GM23248 (cell line): Measurements from ENCODE around the gene MRPL58. TPM values are rescaled to one million over a fixed set of nuclear protein-coding genes. Genes with fewer than 3 reads are reported as not detected.

ENCODE experiments used
- DNase-seq: peaks from one replicate; pipeline ENCODE4 v3.0.0-alpha.2; 2015
- H2AFZ ChIP-seq: fragments of 200-600 bp; sonication (generic); 2 replicates; pipeline ENCODE4 v1.6.1; 2016; ENCODE audit warnings: antibody characterized with exemption
- H3F3A ChIP-seq: fragments of 200-600 bp; sonication (generic); 2 replicates; pipeline ENCODE4 v1.6.1; 2016; ENCODE audit warnings: mild to moderate bottlenecking, antibody characterized with exemption, mixed run types; ENCODE audit not compliant: insufficient read depth
- H3K27ac ChIP-seq: fragments of 200-600 bp; sonication (generic); 2 replicates; pipeline ENCODE4 v1.5.1; 2016; ENCODE audit warnings: mild to moderate bottlenecking
- H3K27me3 ChIP-seq: fragments of 200-600 bp; sonication (generic); replicated peaks from 2 replicates; pipeline ENCODE4 v1.6.1; 2016; ENCODE audit warnings: mild to moderate bottlenecking; ENCODE audit not compliant: insufficient read depth
- H3K36me3 ChIP-seq: fragments of 200-600 bp; sonication (generic); 2 replicates; pipeline ENCODE4 v1.6.1; 2016; ENCODE audit warnings: low read depth, mild to moderate bottlenecking
- H3K4me1 ChIP-seq: fragments of 200-600 bp; sonication (generic); 2 replicates; pipeline ENCODE4 v1.6.1; 2016; ENCODE audit warnings: mild to moderate bottlenecking; ENCODE audit not compliant: insufficient read depth
- H3K4me2 ChIP-seq: fragments of 200-600 bp; sonication (generic); one replicate; pipeline ENCODE4 v1.6.1; 2016; ENCODE audit warnings: mild to moderate bottlenecking; ENCODE audit not compliant: unreplicated experiment
- H3K4me3 ChIP-seq: fragments of 200-600 bp; sonication (generic); 2 replicates; pipeline ENCODE4 v1.5.1; 2016; ENCODE audit warnings: mild to moderate bottlenecking
- H3K79me2 ChIP-seq: fragments of 200-600 bp; sonication (generic); 2 replicates; pipeline ENCODE4 v1.6.1; 2016; ENCODE audit warnings: mild to moderate bottlenecking; ENCODE audit not compliant: insufficient read depth
- H3K9ac ChIP-seq: fragments of 200-600 bp; sonication (generic); 2 replicates; pipeline ENCODE4 v1.6.1; 2016; ENCODE audit warnings: mild to moderate bottlenecking
- H3K9me2 ChIP-seq: fragments of 200-600 bp; sonication (generic); 2 replicates; pipeline ENCODE4 v1.6.1; 2016; ENCODE audit warnings: mixed run types, mild to moderate bottlenecking, moderate library complexity; ENCODE audit not compliant: insufficient read depth
- H3K9me3 ChIP-seq: fragments of 200-600 bp; sonication (generic); one replicate; pipeline ENCODE4 v1.6.1; 2017; ENCODE audit warnings: low read depth
- H4K20me1 ChIP-seq: fragments of 200-600 bp; sonication (generic); 2 replicates; pipeline ENCODE4 v1.6.0; 2016; ENCODE audit not compliant: insufficient read depth
- EZH2 ChIP-seq: fragments of 200-600 bp; sonication (generic); IDR thresholded peaks from 2 replicates; pipeline ENCODE4 v1.6.1; 2018; ENCODE audit warnings: antibody characterized with exemption, mild to moderate bottlenecking; ENCODE audit not compliant: insufficient read depth, poor library complexity, severe bottlenecking
- EZH2phosphoT487 ChIP-seq: fragments of 200-600 bp; sonication (generic); IDR thresholded peaks from 2 replicates; pipeline ENCODE4 v1.6.1; 2018; ENCODE audit warnings: antibody characterized with exemption, moderate library complexity, mild to moderate bottlenecking, low read depth; ENCODE audit not compliant: insufficient read depth
- WGBS, 2 experiments: methylation state at CpG; one replicate each; pipeline ENCODE4 v1.1.6; 2015 to 2017; ENCODE audit warnings: low lambda C conversion rate in 2 of 2, low coverage in 1 of 2; ENCODE audit errors: missing lambda C conversion rate in 2 of 2; 5-methylcytosine and 5-hydroxymethylcytosine counted together
- in situ Hi-C: fragments of 300-500 bp; cut with MboI; formaldehyde crosslinking; loops from 2 replicates; pipeline ENCODE4 v1.15.0; 2020
- polyA plus RNA-seq: library from polyadenylated mRNA; unstranded; fragments of >200 nt; fragmentation: Nextera tagmentation; extraction: Ambion mirVana; gene quantifications from 2 replicates; pipeline ENCODE4 v1.2.1, GENCODE V29; 2016
- total RNA-seq: library from RNA; depleted of rRNA; stranded (reverse); fragments of >200 nt; shearing (Covaris generic); gene quantifications from 2 replicates; pipeline ENCODE4 v1.2.3, GENCODE V29; 2014

The MRPL58 gene
- total and polyA plus RNA-seq, 2 experiments from 2014 or later, result 35.6 to 41.5 TPM

DNA sequence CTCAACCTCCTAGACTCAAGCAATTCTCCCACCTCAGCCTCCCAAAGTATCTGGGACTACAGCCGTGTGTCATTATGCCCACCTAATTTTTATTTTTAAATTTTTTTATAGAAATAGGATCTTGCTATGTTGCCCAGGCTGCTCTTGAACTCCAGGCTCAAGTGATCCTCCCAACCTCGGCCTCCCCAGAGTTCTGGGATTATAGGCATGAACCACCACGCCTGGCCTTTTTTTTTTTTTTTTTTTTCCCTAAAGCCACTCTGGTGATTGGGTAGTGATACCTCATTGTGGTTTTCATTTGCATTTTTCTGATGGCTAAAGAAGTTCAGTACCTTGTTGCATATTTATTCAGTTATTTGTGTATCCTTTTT, 26.3 kb upstream of the MRPL58 start:
- WGBS, 2 experiments, result 94 to 97% methylated on average over 3 of the region's 3 CpGs
- no peak overlapping the region for H2AFZ ChIP-seq
- no peak overlapping the region for H3K9ac ChIP-seq

DNA sequence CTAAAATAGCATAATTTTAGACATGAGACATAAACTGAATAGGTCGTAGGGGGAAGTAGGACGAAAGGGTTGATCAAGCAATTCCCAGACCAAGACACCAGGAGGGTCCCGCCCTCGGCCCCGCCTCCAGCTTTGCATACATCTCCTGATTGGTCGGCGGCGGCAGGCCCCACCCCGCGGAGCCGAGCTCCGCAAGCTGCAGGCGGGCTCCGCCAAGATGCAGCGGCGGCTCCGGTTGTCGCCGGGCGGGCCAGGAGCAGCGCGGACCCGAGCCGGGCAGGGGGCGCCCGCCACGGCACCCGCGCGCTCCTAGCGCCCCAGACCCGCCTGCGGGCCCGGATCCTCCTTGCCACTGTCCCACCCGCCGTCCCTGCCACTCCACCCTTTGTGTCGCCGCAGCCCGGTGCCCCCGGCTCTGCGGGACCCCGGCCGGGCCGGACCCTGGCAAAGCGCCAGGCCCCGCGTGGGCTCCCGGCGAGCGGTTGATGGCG, 25.0 kb upstream of the MRPL58 start, which contains the start of gene CDR2L:
Gene CDR2L (plus strand): TSS at position 215 of the 491 bp plus-strand sequence. CDS start 412 bp downstream, outside the sequence.
- DNase-seq, result peak; percentile 98
- TF ChIP-seq EZH2phosphoT487, result no peak
- H3K79me2 ChIP-seq, result peaks cover 40% of the 10 kb centered on the region
- no peaks in the 10 kb centered on the region for H3K27me3 ChIP-seq
- peak within 1 kb of the TSS; percentile 100 for H3K27ac ChIP-seq
- H3K4me3 ChIP-seq, result peak within 1 kb of the TSS; percentile 88
- in situ Hi-C loops, result no loop called here
- H3K36me3 ChIP-seq, result no peaks in the 10 kb centered on the region
- 0 to 2% methylated on average over 23 to 51 of the region's 51 CpGs for WGBS, 2 experiments
- H3K9me2 ChIP-seq, result no peaks in the 10 kb centered on the region
- H3K9ac ChIP-seq, result peak within 1 kb of the TSS; percentile 100
- H2AFZ ChIP-seq, result peak within 1 kb of the TSS; percentile 71
- H3K4me1 ChIP-seq, result peaks cover 17% of the 10 kb centered on the region
- H3K4me2 ChIP-seq, result peak within 1 kb of the TSS; percentile 96
- peaks cover 19% of the 10 kb centered on the region for H3F3A ChIP-seq
- H4K20me1 ChIP-seq, result no peaks in the 10 kb centered on the region
- no peaks in the 10 kb centered on the region for H3K9me3 ChIP-seq

More for the DNA sequence above, 26.3 kb upstream of the MRPL58 start:
- no peaks in the 10 kb centered on the region for H3K27me3 ChIP-seq
- H3K4me1 ChIP-seq, result peaks cover 22% of the 10 kb centered on the region
- no peak overlapping the region for H3K4me3 ChIP-seq
- H3K9me2 ChIP-seq, result no peaks in the 10 kb centered on the region
- H3K9me3 ChIP-seq, result no peaks in the 10 kb centered on the region
- in situ Hi-C loops, result no loop called here
- H3K4me2 ChIP-seq, result no peak overlapping the region
- DNase-seq, result no peak
- TF ChIP-seq EZH2, result no peak
- no peak for TF ChIP-seq EZH2phosphoT487
- no peaks in the 10 kb centered on the region for H4K20me1 ChIP-seq
- no peaks in the 10 kb centered on the region for H3K36me3 ChIP-seq
- H3K79me2 ChIP-seq, result peaks cover 27% of the 10 kb centered on the region
- peaks cover 17% of the 10 kb centered on the region for H3F3A ChIP-seq
- no peak overlapping the region for H3K27ac ChIP-seq

DNA sequence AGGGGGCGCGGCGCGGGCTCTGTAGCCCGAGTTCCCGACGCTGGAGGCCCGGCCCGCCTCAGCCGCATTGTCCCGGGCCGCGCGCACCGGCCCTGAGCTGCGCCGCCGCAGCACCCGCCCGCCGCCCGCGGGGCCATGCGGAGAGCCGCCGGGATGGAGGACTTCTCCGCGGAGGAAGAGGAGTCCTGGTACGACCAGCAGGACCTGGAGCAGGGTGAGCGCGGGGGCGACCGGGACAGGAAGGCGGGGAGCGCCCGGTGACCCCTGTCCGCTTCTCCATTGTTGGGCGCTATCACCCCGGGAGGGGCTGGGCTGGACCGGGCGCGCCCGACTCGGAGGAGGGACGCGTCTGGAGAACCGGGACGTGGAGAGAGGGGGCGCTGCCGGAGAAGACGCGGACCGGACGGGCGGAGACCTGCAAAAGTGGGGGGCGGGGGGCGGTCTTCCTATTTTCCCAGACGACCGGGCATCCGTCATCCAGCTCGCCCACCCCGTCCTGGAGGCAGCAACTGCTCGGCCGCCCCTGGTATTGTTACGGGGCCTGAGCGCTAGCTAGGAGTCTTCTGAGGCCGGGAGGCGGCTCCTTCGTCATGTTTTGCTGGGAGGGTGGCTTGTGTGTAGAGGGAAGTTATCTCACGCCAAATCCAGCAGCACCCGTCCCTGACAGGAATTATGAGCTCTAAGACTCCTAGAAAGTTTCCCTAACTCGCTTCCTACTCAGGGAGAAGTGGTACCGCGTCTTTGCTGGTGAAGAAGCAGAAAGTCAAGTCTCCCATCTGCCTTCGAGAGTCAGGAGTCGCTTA, 24.4 kb upstream of the MRPL58 start:
- Histone ChIP-seq H2AFZ (peak overlapping the region; percentile 71), H3K79me2 (peaks cover 46% of the 10 kb centered on the region), H3K27me3 (no peaks in the 10 kb centered on the region), H4K20me1 (no peaks in the 10 kb centered on the region), H3K36me3 (no peaks in the 10 kb centered on the region), H3K4me2 (peak overlapping the region; percentile 96), H3K9me2 (no peaks in the 10 kb centered on the region), H3K9me3 (no peaks in the 10 kb centered on the region), H3K4me1 (peaks cover 19% of the 10 kb centered on the region), H3K9ac (peak overlapping the region; percentile 100), H3K27ac (peak overlapping the region; percentile 100), H3K4me3 (peak overlapping the region; percentile 88), H3F3A (peaks cover 21% of the 10 kb centered on the region)
- WGBS, 2 experiments, result 0 to 1% methylated on average over 63 to 70 of the region's 76 CpGs
- peak; percentile 92 for DNase-seq
- in situ Hi-C loops, result no loop called here
- TF ChIP-seq EZH2phosphoT487, result no peak
- TF ChIP-seq EZH2, result no peak

DNA sequence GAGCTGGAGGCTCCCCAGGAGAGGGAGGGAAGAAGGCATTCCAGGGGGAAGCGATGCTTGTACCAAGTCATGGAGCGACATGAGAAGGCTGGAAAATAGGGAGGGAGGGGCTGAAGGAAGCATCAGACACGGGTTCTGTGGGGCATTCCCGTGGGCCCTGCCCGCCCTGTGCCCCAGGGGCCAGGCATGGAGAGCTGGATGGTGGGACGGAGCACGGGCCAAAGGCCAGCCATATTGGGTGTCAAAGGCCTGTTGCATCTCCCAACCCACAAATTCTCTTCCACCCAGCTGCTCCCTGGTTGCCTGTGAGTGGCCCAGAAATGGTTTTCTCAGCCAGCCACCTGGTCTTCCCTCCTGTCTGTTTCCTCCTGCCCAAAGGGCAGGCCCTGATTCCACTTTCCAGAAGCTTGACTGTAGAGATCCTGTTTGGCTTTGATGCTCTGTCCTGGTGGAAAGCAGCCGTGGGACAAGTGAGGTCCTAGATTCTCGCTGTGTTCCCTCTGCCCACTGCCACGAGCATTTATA, 21.8 kb upstream of the MRPL58 start:
- H3K36me3 ChIP-seq, result no peaks in the 10 kb centered on the region
- WGBS, 2 experiments, result 93 to 94% methylated on average over 9 to 10 of the region's 10 CpGs
- no peak for DNase-seq
- in situ Hi-C loops, result no loop called here
- peaks cover 63% of the 10 kb centered on the region for H3K79me2 ChIP-seq
- H3K4me2 ChIP-seq, result no peak overlapping the region
- H3K9me3 ChIP-seq, result no peaks in the 10 kb centered on the region
- TF ChIP-seq EZH2phosphoT487 (no peak), EZH2 (no peak)
- peaks cover 44% of the 10 kb centered on the region for H3K4me1 ChIP-seq
- H3K4me3 ChIP-seq, result no peak overlapping the region
- no peak overlapping the region for H3K27ac ChIP-seq
- H3F3A ChIP-seq, result peaks cover 43% of the 10 kb centered on the region
- no peaks in the 10 kb centered on the region for H3K9me2 ChIP-seq
- H3K27me3 ChIP-seq, result no peaks in the 10 kb centered on the region
- H4K20me1 ChIP-seq, result no peaks in the 10 kb centered on the region
- no peak overlapping the region for H3K9ac ChIP-seq
- no peak overlapping the region for H2AFZ ChIP-seq
